Endothelial cell of umbilical vein (primary cell): Measurements from ENCODE around the gene RIMS3. TPM values are rescaled to one million over a fixed set of nuclear protein-coding genes. Genes with fewer than 3 reads are reported as not detected.

Experiments used
- BruUV-seq: library from RNA; stranded (reverse); fragments of 400-500 nt; replicated peaks from 2 replicates; lab custom pipeline; 2021; lab: Mats Ljungman, UMichigan
- CTCF ChIA-PET: fragments of 300-600, 350-600 bp; sonication (Branson Sonifier 250); formaldehyde crosslinking; loops from one replicate; lab custom pipeline; 2021; ENCODE audit warnings: antibody characterized with exemption, inconsistent platforms; lab: Charles Lee
- POLR2A ChIA-PET: fragments of 300-600, 350-600 bp; sonication (Branson Sonifier 250); formaldehyde crosslinking; loops from one replicate; lab custom pipeline; 2021; ENCODE audit warnings: antibody characterized with exemption, inconsistent platforms; lab: Charles Lee
- DNase-seq: peaks from one replicate; pipeline ENCODE4 v3.0.0-alpha.2; 2011; ENCODE audit warnings: low read depth, low spot score
- FAIRE-seq: peaks from 2 replicates; lab custom pipeline; 2011; peaks lifted over from hg19 to GRCh38; lab: Jason Lieb, UNC
- H2AFZ ChIP-seq: 2 replicates; pipeline ENCODE4 v1.6.0; 2012; ENCODE audit warnings: low read depth, low read length, control low read depth, inconsistent platforms
- H3K27ac ChIP-seq: 2 replicates; pipeline ENCODE4 v1.5.1; 2011; ENCODE audit warnings: low read depth, mild to moderate bottlenecking, control low read depth, low read length, moderate library complexity; ENCODE audit not compliant: insufficient read depth
- H3K27me3 ChIP-seq, 2 experiments: 2 replicates each; pipeline versions ENCODE4 v1.6.0 to v1.6.1; 2011; ENCODE audit warnings: low read length in 2 of 2, mixed read lengths in 1 of 2; ENCODE audit not compliant: control insufficient read depth in 2 of 2, insufficient read depth in 2 of 2
- H3K36me3 ChIP-seq, 2 experiments: 2 replicates in 1 of 2; 3 replicates in 1 of 2; pipeline ENCODE4 v1.5.1; 2011; ENCODE audit warnings: low read length in 2 of 2, mild to moderate bottlenecking in 1 of 2, moderate library complexity in 1 of 2; ENCODE audit not compliant: control insufficient read depth in 2 of 2, insufficient read depth in 2 of 2; ENCODE audit errors: extremely low read depth in 1 of 2
- H3K4me1 ChIP-seq: 3 replicates; pipeline ENCODE4 v1.5.1; 2011; ENCODE audit warnings: mild to moderate bottlenecking, low read length; ENCODE audit not compliant: control insufficient read depth, insufficient read depth; ENCODE audit errors: extremely low read depth
- H3K4me2 ChIP-seq: 2 replicates; pipeline ENCODE4 v1.6.1; 2011; ENCODE audit warnings: low read length, control low read depth, mixed read lengths; ENCODE audit not compliant: insufficient read depth
- H3K4me3 ChIP-seq, 3 experiments: fragments of 200-600 bp in 1 of 3; sonication (generic), shearing (Covaris generic) in 1 of 3; replicated peaks in 1 of 3; 2 replicates each; pipeline ENCODE4 v1.5.1; 2011 to 2016; ENCODE audit warnings: control low read depth in 3 of 3, low read length in 3 of 3, mild to moderate bottlenecking in 2 of 3, inconsistent platforms in 1 of 3, low read depth in 1 of 3, moderate library complexity in 1 of 3; ENCODE audit not compliant: insufficient read depth in 1 of 3
- H3K79me2 ChIP-seq: 2 replicates; pipeline ENCODE4 v1.6.0; 2012; ENCODE audit warnings: low read length, inconsistent platforms; ENCODE audit not compliant: control insufficient read depth, insufficient read depth
- H3K9ac ChIP-seq: replicated peaks from 2 replicates; pipeline ENCODE3; 2011; ENCODE audit warnings: low read length, control low read depth; ENCODE audit not compliant: insufficient read depth; ENCODE audit errors: extremely low read depth
- H3K9me1 ChIP-seq: replicated peaks from 3 replicates; pipeline ENCODE4 v1.6.0; 2011; ENCODE audit warnings: mild to moderate bottlenecking, low read length; ENCODE audit not compliant: control insufficient read depth, insufficient read depth; ENCODE audit errors: extremely low read depth
- H3K9me3 ChIP-seq: replicated peaks from 2 replicates; pipeline ENCODE4 v1.5.1; 2012; ENCODE audit warnings: low read length, inconsistent platforms; ENCODE audit not compliant: control insufficient read depth, insufficient read depth
- H4K20me1 ChIP-seq: replicated peaks from 2 replicates; pipeline ENCODE3; 2011; ENCODE audit warnings: mild to moderate bottlenecking, low read length; ENCODE audit not compliant: control insufficient read depth, insufficient read depth; ENCODE audit errors: extremely low read depth
- EZH2 ChIP-seq: IDR thresholded peaks from 2 replicates; pipeline ENCODE4 v1.6.1; 2012; ENCODE audit warnings: borderline replicate concordance, low read depth, mild to moderate bottlenecking, moderate library complexity, low read length, inconsistent platforms; ENCODE audit not compliant: severe bottlenecking
- FOS ChIP-seq: IDR thresholded peaks from 2 replicates; pipeline ENCODE4 v1.6.1; 2011; ENCODE audit warnings: mild to moderate bottlenecking, low read length, moderate library complexity, borderline replicate concordance; ENCODE audit not compliant: insufficient read depth
- GATA2 ChIP-seq: IDR thresholded peaks from 2 replicates; pipeline ENCODE4 v1.7.0; 2011; ENCODE audit warnings: low read depth, mild to moderate bottlenecking, moderate library complexity, mixed read lengths, low read length; ENCODE audit not compliant: insufficient read length, insufficient read depth
- JUN ChIP-seq: IDR thresholded peaks from 2 replicates; pipeline ENCODE4 v1.6.1; 2011; ENCODE audit warnings: borderline replicate concordance, low read depth; ENCODE audit not compliant: insufficient read length, insufficient read depth
- MYC ChIP-seq: IDR thresholded peaks from one replicate; pipeline ENCODE4 v1.6.1; 2011; ENCODE audit warnings: mild to moderate bottlenecking, low read depth, low read length
- POLR2A ChIP-seq: IDR thresholded peaks from 2 replicates; pipeline ENCODE4 v1.6.1; 2012; ENCODE audit warnings: low read depth, mild to moderate bottlenecking, control low read depth, low read length
- POLR2AphosphoS5 ChIP-seq: IDR thresholded peaks from 2 replicates; pipeline ENCODE4 v1.6.1; 2012; ENCODE audit warnings: low read depth, mild to moderate bottlenecking, control low read depth, low read length, moderate library complexity; ENCODE audit not compliant: insufficient read depth
- dilution Hi-C: fragments of 300-500 bp; cut with MboI; formaldehyde crosslinking; loops from one replicate; pipeline ENCODE4 v1.15.0; 2019; ENCODE audit warnings: low sequenced_read_pairs; ENCODE audit not compliant: extremely low pct_ligation_motif_present
- intact Hi-C: fragments of 100-400 bp; cut with micrococcal nuclease; formaldehyde crosslinking; loops from one replicate; pipeline ENCODE4 v1.10.0; 2022
- polyA plus RNA-seq, 4 experiments: library from polyadenylated mRNA; depleted of rRNA in 3 of 4; stranded (reverse) in 3 of 4; unstranded in 1 of 4; fragments of >200 nt; gene quantifications; 2 replicates each; pipeline versions ENCODE4 v1.2.1 to v1.2.3, GENCODE V29; 2011 to 2012; ENCODE audit warnings: missing spikeins in 1 of 4
- total RNA-seq: library from RNA; stranded (reverse); gene quantifications from 2 replicates; pipeline ENCODE4 v1.2.3, GENCODE V29; 2021
- TF ChIP-seq, protein P1 (sequence below), 2 donors: IDR thresholded peaks; 1 replicate in 1 of 2; 2 replicates in 1 of 2; pipeline ENCODE4 v1.5.1; 2011; ENCODE audit warnings: low read length in 2 of 2, mild to moderate bottlenecking in 2 of 2, moderate library complexity in 2 of 2, control low read depth in 1 of 2, inconsistent platforms in 1 of 2, low read depth in 1 of 2; ENCODE audit not compliant: insufficient read depth in 1 of 2; ENCODE audit errors: extremely low read depth in 1 of 2
- TF ChIP-seq, protein P2 (sequence below): IDR thresholded peaks from 2 replicates; pipeline ENCODE4 v1.6.1; 2011; ENCODE audit not compliant: insufficient read depth, insufficient read length

The RIMS3 gene
- total and polyA plus RNA-seq, 2 donors (not counting 3 experiments of a cell fraction or from before 2014, with no cell fraction given) = 0.14 to 0.15 TPM

DNA sequence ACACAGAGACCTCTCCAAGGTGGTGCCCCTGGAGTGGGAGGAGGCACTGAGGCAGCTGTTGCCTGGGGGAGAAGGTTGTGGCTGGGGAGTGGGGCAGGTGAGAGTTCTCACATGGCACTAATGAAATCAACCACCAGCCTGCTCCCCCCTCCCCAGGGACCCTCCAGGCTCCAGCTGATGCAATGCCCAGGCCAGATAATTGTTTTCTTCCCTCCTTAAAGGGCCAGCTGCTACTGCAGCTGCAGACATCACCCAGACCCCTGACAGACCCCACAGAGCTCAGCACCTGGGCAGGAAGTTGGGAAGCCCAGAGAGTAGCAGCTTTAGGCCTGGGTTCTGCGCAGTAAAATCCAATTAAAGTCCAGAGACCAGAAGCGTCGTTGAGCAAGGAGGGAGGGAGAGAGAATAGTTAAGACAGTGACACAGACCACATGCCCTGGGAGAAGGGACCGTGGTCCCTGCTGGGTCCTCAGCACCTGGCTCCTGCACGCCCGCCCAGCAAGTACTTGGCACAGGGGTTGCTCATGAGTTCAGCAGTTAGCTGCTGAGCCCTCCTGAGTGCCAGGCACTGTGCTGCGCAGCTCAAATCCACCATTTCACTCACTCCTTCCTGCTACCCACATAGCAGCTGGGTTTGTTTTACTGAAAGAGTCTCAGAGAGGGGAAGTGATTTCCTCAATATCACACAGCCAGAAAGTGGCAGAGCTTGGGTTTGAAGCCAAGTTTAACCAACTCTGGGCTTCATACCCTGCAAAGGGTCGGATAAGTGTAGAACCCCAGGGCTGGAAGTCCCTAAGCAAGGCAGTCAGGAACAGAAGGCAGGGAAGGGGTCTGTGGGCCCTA is 1.9 kb downstream of the RIMS3 start:
- no peak overlapping the region for H3K27ac ChIP-seq

More for the DNA sequence above, 1.9 kb downstream of the RIMS3 start:
- Histone ChIP-seq H3K4me2 (no peak overlapping the region), H3K36me3 (no peaks in the 10 kb centered on the region), H3K79me2 (no peaks in the 10 kb centered on the region), H4K20me1 (no peaks in the 10 kb centered on the region), H3K4me3 (no peak overlapping the region), H3K9me1 (no peaks in the 10 kb centered on the region), H3K27me3 (peaks cover 9 to 34% of the 10 kb centered on the region in 2 experiments), H3K9me3 (no peaks in the 10 kb centered on the region), H3K9ac (no peak overlapping the region), H3K4me1 (no peaks in the 10 kb centered on the region), H2AFZ (no peak overlapping the region)
- intact Hi-C loops (no loop called here), dilution Hi-C loops (no loop called here)
- no peak for TF ChIP-seq GATA2
- TF ChIP-seq MYC = no peak
- TF ChIP-seq, protein P1, sequence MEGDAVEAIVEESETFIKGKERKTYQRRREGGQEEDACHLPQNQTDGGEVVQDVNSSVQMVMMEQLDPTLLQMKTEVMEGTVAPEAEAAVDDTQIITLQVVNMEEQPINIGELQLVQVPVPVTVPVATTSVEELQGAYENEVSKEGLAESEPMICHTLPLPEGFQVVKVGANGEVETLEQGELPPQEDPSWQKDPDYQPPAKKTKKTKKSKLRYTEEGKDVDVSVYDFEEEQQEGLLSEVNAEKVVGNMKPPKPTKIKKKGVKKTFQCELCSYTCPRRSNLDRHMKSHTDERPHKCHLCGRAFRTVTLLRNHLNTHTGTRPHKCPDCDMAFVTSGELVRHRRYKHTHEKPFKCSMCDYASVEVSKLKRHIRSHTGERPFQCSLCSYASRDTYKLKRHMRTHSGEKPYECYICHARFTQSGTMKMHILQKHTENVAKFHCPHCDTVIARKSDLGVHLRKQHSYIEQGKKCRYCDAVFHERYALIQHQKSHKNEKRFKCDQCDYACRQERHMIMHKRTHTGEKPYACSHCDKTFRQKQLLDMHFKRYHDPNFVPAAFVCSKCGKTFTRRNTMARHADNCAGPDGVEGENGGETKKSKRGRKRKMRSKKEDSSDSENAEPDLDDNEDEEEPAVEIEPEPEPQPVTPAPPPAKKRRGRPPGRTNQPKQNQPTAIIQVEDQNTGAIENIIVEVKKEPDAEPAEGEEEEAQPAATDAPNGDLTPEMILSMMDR (IDR thresholded peaks at IDR 0.05; ENCODE audit: extremely low read depth in 1 of 2, insufficient read depth in 1 of 2, low read depth in 1 of 2, low read length in 2 of 2) = no peak
- TF ChIP-seq JUN = no peak
- TF ChIP-seq POLR2A = no peak
- TF ChIP-seq FOS = no peak
- TF ChIP-seq, protein P2, sequence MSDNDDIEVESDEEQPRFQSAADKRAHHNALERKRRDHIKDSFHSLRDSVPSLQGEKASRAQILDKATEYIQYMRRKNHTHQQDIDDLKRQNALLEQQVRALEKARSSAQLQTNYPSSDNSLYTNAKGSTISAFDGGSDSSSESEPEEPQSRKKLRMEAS = no peak
- no peak for TF ChIP-seq POLR2AphosphoS5
- no peak for TF ChIP-seq EZH2
- DNase-seq (no peak), FAIRE-seq (no peak)
- CTCF ChIA-PET = interaction anchor here (6.3 kb wide), 1 partner anchor 33 kb away, joined by 27 read pairs; no protein-coding TSS in a partner anchor
- POLR2A ChIA-PET = no interaction called here
- BruUV-seq = no TSS peak
